Endothelial cell of umbilical vein (primary cell): ENCODE results near the gene TSKU. TPM values are rescaled to one million over a fixed set of nuclear protein-coding genes. Genes with fewer than 3 reads are reported as not detected.

ENCODE experiments used
- BruUV-seq: library from RNA; stranded (reverse); fragments of 400-500 nt; replicated peaks from 2 replicates; lab custom pipeline; 2021; lab: Mats Ljungman, UMichigan
- CTCF ChIA-PET: fragments of 300-600, 350-600 bp; sonication (Branson Sonifier 250); formaldehyde crosslinking; loops from one replicate; lab custom pipeline; 2021; ENCODE audit warnings: antibody characterized with exemption, inconsistent platforms; lab: Charles Lee
- POLR2A ChIA-PET: fragments of 300-600, 350-600 bp; sonication (Branson Sonifier 250); formaldehyde crosslinking; loops from one replicate; lab custom pipeline; 2021; ENCODE audit warnings: antibody characterized with exemption, inconsistent platforms; lab: Charles Lee
- DNase-seq: peaks from one replicate; pipeline ENCODE4 v3.0.0-alpha.2; 2011; ENCODE audit warnings: low read depth, low spot score
- FAIRE-seq: peaks from 2 replicates; lab custom pipeline; 2011; peaks lifted over from hg19 to GRCh38; lab: Jason Lieb, UNC
- H2AFZ ChIP-seq: 2 replicates; pipeline ENCODE4 v1.6.0; 2012; ENCODE audit warnings: low read depth, low read length, control low read depth, inconsistent platforms
- H3K27ac ChIP-seq: 2 replicates; pipeline ENCODE4 v1.5.1; 2011; ENCODE audit warnings: low read depth, mild to moderate bottlenecking, control low read depth, low read length, moderate library complexity; ENCODE audit not compliant: insufficient read depth
- H3K27me3 ChIP-seq, 2 experiments: 2 replicates each; pipeline versions ENCODE4 v1.6.0 to v1.6.1; 2011; ENCODE audit warnings: low read length in 2 of 2, mixed read lengths in 1 of 2; ENCODE audit not compliant: control insufficient read depth in 2 of 2, insufficient read depth in 2 of 2
- H3K36me3 ChIP-seq, 2 experiments: 2 replicates in 1 of 2; 3 replicates in 1 of 2; pipeline ENCODE4 v1.5.1; 2011; ENCODE audit warnings: low read length in 2 of 2, mild to moderate bottlenecking in 1 of 2, moderate library complexity in 1 of 2; ENCODE audit not compliant: control insufficient read depth in 2 of 2, insufficient read depth in 2 of 2; ENCODE audit errors: extremely low read depth in 1 of 2
- H3K4me1 ChIP-seq: 3 replicates; pipeline ENCODE4 v1.5.1; 2011; ENCODE audit warnings: mild to moderate bottlenecking, low read length; ENCODE audit not compliant: control insufficient read depth, insufficient read depth; ENCODE audit errors: extremely low read depth
- H3K4me2 ChIP-seq: 2 replicates; pipeline ENCODE4 v1.6.1; 2011; ENCODE audit warnings: low read length, control low read depth, mixed read lengths; ENCODE audit not compliant: insufficient read depth
- H3K4me3 ChIP-seq, 3 experiments: fragments of 200-600 bp in 1 of 3; sonication (generic), shearing (Covaris generic) in 1 of 3; replicated peaks in 1 of 3; 2 replicates each; pipeline ENCODE4 v1.5.1; 2011 to 2016; ENCODE audit warnings: control low read depth in 3 of 3, low read length in 3 of 3, mild to moderate bottlenecking in 2 of 3, inconsistent platforms in 1 of 3, low read depth in 1 of 3, moderate library complexity in 1 of 3; ENCODE audit not compliant: insufficient read depth in 1 of 3
- H3K79me2 ChIP-seq: 2 replicates; pipeline ENCODE4 v1.6.0; 2012; ENCODE audit warnings: low read length, inconsistent platforms; ENCODE audit not compliant: control insufficient read depth, insufficient read depth
- H3K9ac ChIP-seq: replicated peaks from 2 replicates; pipeline ENCODE3; 2011; ENCODE audit warnings: low read length, control low read depth; ENCODE audit not compliant: insufficient read depth; ENCODE audit errors: extremely low read depth
- H3K9me1 ChIP-seq: replicated peaks from 3 replicates; pipeline ENCODE4 v1.6.0; 2011; ENCODE audit warnings: mild to moderate bottlenecking, low read length; ENCODE audit not compliant: control insufficient read depth, insufficient read depth; ENCODE audit errors: extremely low read depth
- H3K9me3 ChIP-seq: replicated peaks from 2 replicates; pipeline ENCODE4 v1.5.1; 2012; ENCODE audit warnings: low read length, inconsistent platforms; ENCODE audit not compliant: control insufficient read depth, insufficient read depth
- H4K20me1 ChIP-seq: replicated peaks from 2 replicates; pipeline ENCODE3; 2011; ENCODE audit warnings: mild to moderate bottlenecking, low read length; ENCODE audit not compliant: control insufficient read depth, insufficient read depth; ENCODE audit errors: extremely low read depth
- EZH2 ChIP-seq: IDR thresholded peaks from 2 replicates; pipeline ENCODE4 v1.6.1; 2012; ENCODE audit warnings: borderline replicate concordance, low read depth, mild to moderate bottlenecking, moderate library complexity, low read length, inconsistent platforms; ENCODE audit not compliant: severe bottlenecking
- FOS ChIP-seq: IDR thresholded peaks from 2 replicates; pipeline ENCODE4 v1.6.1; 2011; ENCODE audit warnings: mild to moderate bottlenecking, low read length, moderate library complexity, borderline replicate concordance; ENCODE audit not compliant: insufficient read depth
- GATA2 ChIP-seq: IDR thresholded peaks from 2 replicates; pipeline ENCODE4 v1.7.0; 2011; ENCODE audit warnings: low read depth, mild to moderate bottlenecking, moderate library complexity, mixed read lengths, low read length; ENCODE audit not compliant: insufficient read length, insufficient read depth
- JUN ChIP-seq: IDR thresholded peaks from 2 replicates; pipeline ENCODE4 v1.6.1; 2011; ENCODE audit warnings: borderline replicate concordance, low read depth; ENCODE audit not compliant: insufficient read length, insufficient read depth
- MYC ChIP-seq: IDR thresholded peaks from one replicate; pipeline ENCODE4 v1.6.1; 2011; ENCODE audit warnings: mild to moderate bottlenecking, low read depth, low read length
- POLR2A ChIP-seq: IDR thresholded peaks from 2 replicates; pipeline ENCODE4 v1.6.1; 2012; ENCODE audit warnings: low read depth, mild to moderate bottlenecking, control low read depth, low read length
- POLR2AphosphoS5 ChIP-seq: IDR thresholded peaks from 2 replicates; pipeline ENCODE4 v1.6.1; 2012; ENCODE audit warnings: low read depth, mild to moderate bottlenecking, control low read depth, low read length, moderate library complexity; ENCODE audit not compliant: insufficient read depth
- dilution Hi-C: fragments of 300-500 bp; cut with MboI; formaldehyde crosslinking; loops from one replicate; pipeline ENCODE4 v1.15.0; 2019; ENCODE audit warnings: low sequenced_read_pairs; ENCODE audit not compliant: extremely low pct_ligation_motif_present
- intact Hi-C: fragments of 100-400 bp; cut with micrococcal nuclease; formaldehyde crosslinking; loops from one replicate; pipeline ENCODE4 v1.10.0; 2022
- polyA plus RNA-seq, 4 experiments: library from polyadenylated mRNA; depleted of rRNA in 3 of 4; stranded (reverse) in 3 of 4; unstranded in 1 of 4; fragments of >200 nt; gene quantifications; 2 replicates each; pipeline versions ENCODE4 v1.2.1 to v1.2.3, GENCODE V29; 2011 to 2012; ENCODE audit warnings: missing spikeins in 1 of 4
- total RNA-seq: library from RNA; stranded (reverse); gene quantifications from 2 replicates; pipeline ENCODE4 v1.2.3, GENCODE V29; 2021
- TF ChIP-seq, protein P1 (sequence below): IDR thresholded peaks from 2 replicates; pipeline ENCODE4 v1.6.1; 2011; ENCODE audit not compliant: insufficient read depth, insufficient read length

The TSKU gene
- total and polyA plus RNA-seq, 2 donors (not counting 3 experiments of a cell fraction or from before 2014, with no cell fraction given): 16.2 to 21.2 TPM

GRCh38 chr11:76824083-76824939 lies 41.2 kb downstream of the TSKU start:
- CTCF ChIA-PET: interaction anchor here (1.2 to 3.2 kb wide), 10 partner anchors 11 to 102 kb away, joined by 3 to 45 read pairs (median 8); no protein-coding TSS in a partner anchor

More at GRCh38 chr11:76824083-76824939, 41.2 kb downstream of the TSKU start:
- peak; percentile 78 for DNase-seq
- Histone ChIP-seq H3K4me3 (peak overlapping the region in 1 of 3 experiments; percentile 17), H3K36me3 (no peaks in the 10 kb centered on the region), H2AFZ (no peak overlapping the region), H3K9me3 (no peaks in the 10 kb centered on the region), H4K20me1 (no peaks in the 10 kb centered on the region), H3K79me2 (no peaks in the 10 kb centered on the region), H3K9ac (peak overlapping the region; percentile 91), H3K27ac (peak overlapping the region; percentile 99), H3K4me2 (peak overlapping the region; percentile 83), H3K9me1 (no peaks in the 10 kb centered on the region), H3K27me3 (no peaks in the 10 kb centered on the region), H3K4me1 (peaks cover 31% of the 10 kb centered on the region)
- peak; percentile 66 for TF ChIP-seq POLR2AphosphoS5
- no peak for TF ChIP-seq EZH2
- TF ChIP-seq POLR2A: no peak
- TF ChIP-seq MYC: no peak
- no peak for TF ChIP-seq JUN
- TF ChIP-seq, protein P1, sequence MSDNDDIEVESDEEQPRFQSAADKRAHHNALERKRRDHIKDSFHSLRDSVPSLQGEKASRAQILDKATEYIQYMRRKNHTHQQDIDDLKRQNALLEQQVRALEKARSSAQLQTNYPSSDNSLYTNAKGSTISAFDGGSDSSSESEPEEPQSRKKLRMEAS: no peak
- TF ChIP-seq FOS: no peak
- no peak for TF ChIP-seq GATA2
- TSS peak; percentile 97 for BruUV-seq
- FAIRE-seq: no peak
- dilution Hi-C loops (loop anchor here (25.0 kb wide), 1 partner anchor 88 kb away; no protein-coding TSS in a partner anchor), intact Hi-C loops (no loop called here)
- POLR2A ChIA-PET: interaction anchor here (1.1 kb wide), 1 partner anchor 15 kb away, joined by 3 read pairs; no protein-coding TSS in a partner anchor
